ENCODE results near the gene TENT5A.

The TENT5A gene

DNA sequence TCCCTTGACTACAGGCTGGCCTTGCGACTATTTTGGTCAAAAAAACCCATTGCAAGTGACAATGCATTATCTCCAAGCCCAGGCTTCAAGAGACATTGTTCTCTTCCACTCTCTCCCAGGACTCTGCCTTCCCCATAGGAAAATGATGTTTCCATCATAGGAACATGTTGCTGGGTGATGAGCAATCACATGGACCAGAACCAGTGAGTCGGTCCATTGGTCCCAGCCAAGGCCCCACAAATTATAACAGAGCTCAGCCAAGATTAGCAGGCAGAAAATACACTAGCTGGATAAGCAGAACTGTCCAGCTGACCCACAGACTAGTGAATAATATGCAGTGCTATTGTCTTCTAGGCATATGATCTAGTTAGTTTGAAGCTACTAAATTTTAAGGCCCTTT is 27.4 kb downstream of the TENT5A start:
- TF ChIP-seq, protein P1, sequence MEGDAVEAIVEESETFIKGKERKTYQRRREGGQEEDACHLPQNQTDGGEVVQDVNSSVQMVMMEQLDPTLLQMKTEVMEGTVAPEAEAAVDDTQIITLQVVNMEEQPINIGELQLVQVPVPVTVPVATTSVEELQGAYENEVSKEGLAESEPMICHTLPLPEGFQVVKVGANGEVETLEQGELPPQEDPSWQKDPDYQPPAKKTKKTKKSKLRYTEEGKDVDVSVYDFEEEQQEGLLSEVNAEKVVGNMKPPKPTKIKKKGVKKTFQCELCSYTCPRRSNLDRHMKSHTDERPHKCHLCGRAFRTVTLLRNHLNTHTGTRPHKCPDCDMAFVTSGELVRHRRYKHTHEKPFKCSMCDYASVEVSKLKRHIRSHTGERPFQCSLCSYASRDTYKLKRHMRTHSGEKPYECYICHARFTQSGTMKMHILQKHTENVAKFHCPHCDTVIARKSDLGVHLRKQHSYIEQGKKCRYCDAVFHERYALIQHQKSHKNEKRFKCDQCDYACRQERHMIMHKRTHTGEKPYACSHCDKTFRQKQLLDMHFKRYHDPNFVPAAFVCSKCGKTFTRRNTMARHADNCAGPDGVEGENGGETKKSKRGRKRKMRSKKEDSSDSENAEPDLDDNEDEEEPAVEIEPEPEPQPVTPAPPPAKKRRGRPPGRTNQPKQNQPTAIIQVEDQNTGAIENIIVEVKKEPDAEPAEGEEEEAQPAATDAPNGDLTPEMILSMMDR (IDR thresholded peaks at IDR 0.05; ENCODE audit: control insufficient read depth, extremely low read depth, insufficient read depth): no peak
- DNase-seq (ENCODE audit: low read depth): no peak
- H3K4me3 ChIP-seq (ENCODE audit: low read depth, low read length): no peak overlapping the region

GRCh38 chr6:81722506-81723223 is 29.8 kb downstream of the TENT5A start:
- TF ChIP-seq, protein P1 (IDR thresholded peaks at IDR 0.05; ENCODE audit: control insufficient read depth, extremely low read depth, insufficient read depth): no peak
- H3K4me3 ChIP-seq (ENCODE audit: low read depth, low read length): no peak overlapping the region
- DNase-seq (ENCODE audit: low read depth): no peak

- no peak overlapping the region for H3K4me3 ChIP-seq (ENCODE audit: low read depth, low read length)
- TF ChIP-seq, protein P1 (IDR thresholded peaks at IDR 0.05; ENCODE audit: control insufficient read depth, extremely low read depth, insufficient read depth): no peak
Observed at GRCh38 chr6:81720427-81720826, 32.1 kb downstream of the TENT5A start.

GRCh38 chr6:81718126-81718525 is 34.4 kb downstream of the TENT5A start:
- no peak overlapping the region for H3K4me3 ChIP-seq (ENCODE audit: low read depth, low read length)
- TF ChIP-seq, protein P1 (IDR thresholded peaks at IDR 0.05; ENCODE audit: control insufficient read depth, extremely low read depth, insufficient read depth): no peak
- no peak for DNase-seq (ENCODE audit: low read depth)

More at GRCh38 chr6:81720427-81720826, 32.1 kb downstream of the TENT5A start:
- DNase-seq (ENCODE audit: low read depth): no peak

DNA sequence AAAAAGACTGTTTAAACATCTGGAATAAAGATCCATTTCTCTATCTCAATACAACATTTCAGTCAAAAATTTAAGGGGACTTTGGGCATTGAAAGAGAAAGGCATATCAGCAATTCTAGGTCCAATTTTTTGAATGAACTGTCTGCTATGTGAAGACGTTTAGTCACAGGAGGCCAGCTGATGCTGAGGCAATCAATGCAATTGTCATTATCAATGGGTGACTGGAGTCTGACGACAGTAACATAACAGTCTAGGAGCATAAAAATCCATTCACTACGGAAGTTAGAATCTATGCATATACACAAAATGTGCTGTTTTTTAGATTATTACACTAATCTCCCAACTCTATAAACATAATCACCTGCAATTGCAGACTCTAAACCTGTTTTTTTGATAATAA is 37.8 kb downstream of the TENT5A start:
- TF ChIP-seq, protein P1 (IDR thresholded peaks at IDR 0.05; ENCODE audit: control insufficient read depth, extremely low read depth, insufficient read depth): no peak
- H3K4me3 ChIP-seq (ENCODE audit: low read depth, low read length): no peak overlapping the region
- no peak for DNase-seq (ENCODE audit: low read depth)

DNA sequence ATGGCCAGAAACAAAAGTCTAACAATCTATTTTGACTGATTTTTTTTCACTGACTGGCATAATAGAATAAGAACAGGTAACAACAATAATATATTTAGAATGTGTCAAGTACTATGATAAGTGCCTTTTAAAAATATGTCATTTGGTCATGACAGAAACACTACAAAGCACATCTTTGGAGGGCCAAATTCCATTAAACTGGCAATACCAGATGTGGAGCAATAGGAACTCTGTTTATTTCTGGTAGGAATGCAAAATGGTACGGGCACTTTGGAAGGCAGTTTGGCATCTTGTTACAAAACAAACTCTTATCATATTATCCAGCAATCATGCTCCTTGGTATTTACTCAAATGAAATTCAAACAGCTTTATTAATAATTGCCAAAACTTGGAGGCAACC is 39.3 kb downstream of the TENT5A start:
- TF ChIP-seq, protein P1 (IDR thresholded peaks at IDR 0.05; ENCODE audit: control insufficient read depth, extremely low read depth, insufficient read depth): no peak
- DNase-seq (ENCODE audit: low read depth): no peak

More for the DNA sequence above, 39.3 kb downstream of the TENT5A start:
- H3K4me3 ChIP-seq (ENCODE audit: low read depth, low read length): no peak overlapping the region

All from LNCaP clone FGC (cell line).